H9 (cell line): ENCODE results near the gene NOVA2. TPM values are rescaled to one million over a fixed set of nuclear protein-coding genes. Genes with fewer than 3 reads are reported as not detected.

Experiments
- DNase-seq: peaks from one replicate; pipeline ENCODE4 v3.0.0-alpha.2; 2017
- H2AFZ ChIP-seq: one replicate; pipeline ENCODE4 v1.6.1; 2013; ENCODE audit warnings: mild to moderate bottlenecking, low read length, control low read depth, moderate library complexity
- H2AK5ac ChIP-seq: 2 replicates; pipeline ENCODE4 v1.6.1; 2013; ENCODE audit warnings: low read length, control low read depth, mixed read lengths; ENCODE audit not compliant: insufficient read length
- H2BK120ac ChIP-seq: one replicate; pipeline ENCODE4 v1.6.1; 2013; ENCODE audit warnings: low read depth, mild to moderate bottlenecking, low read length, control low read depth, inconsistent platforms; ENCODE audit not compliant: poor library complexity, severe bottlenecking
- H2BK12ac ChIP-seq: 2 replicates; pipeline ENCODE4 v1.6.1; 2013; ENCODE audit warnings: low read length, control low read depth, mixed read lengths, low read depth; ENCODE audit not compliant: insufficient read length
- H2BK15ac ChIP-seq: 2 replicates; pipeline ENCODE4 v1.6.1; 2013; ENCODE audit warnings: low read depth, low read length, control low read depth
- H2BK20ac ChIP-seq: one replicate; pipeline ENCODE4 v1.6.1; 2013; ENCODE audit warnings: low read depth, mild to moderate bottlenecking, low read length, control low read depth, inconsistent platforms; ENCODE audit not compliant: poor library complexity, severe bottlenecking
- H2BK5ac ChIP-seq: 2 replicates; pipeline ENCODE4 v1.6.1; 2013; ENCODE audit warnings: low read length, control low read depth, mixed read lengths; ENCODE audit not compliant: insufficient read length
- H3K14ac ChIP-seq: 2 replicates; pipeline ENCODE4 v1.6.1; 2013; ENCODE audit warnings: low read length, control low read depth; ENCODE audit not compliant: insufficient read depth
- H3K18ac ChIP-seq: 2 replicates; pipeline ENCODE4 v1.6.1; 2013; ENCODE audit warnings: low read depth, mild to moderate bottlenecking, mixed read lengths, low read length, control low read depth; ENCODE audit not compliant: insufficient read length
- H3K23ac ChIP-seq: 2 replicates; pipeline ENCODE4 v1.6.1; 2013; ENCODE audit warnings: low read length, control low read depth, mixed read lengths, low read depth; ENCODE audit not compliant: insufficient read length
- H3K23me2 ChIP-seq: 2 replicates; pipeline ENCODE4 v1.6.1; 2013; ENCODE audit warnings: low read depth, mild to moderate bottlenecking, mixed read lengths, low read length, control low read depth; ENCODE audit not compliant: insufficient read length, poor library complexity, severe bottlenecking
- H3K27ac ChIP-seq: 2 replicates; pipeline ENCODE4 v1.5.1; 2013; ENCODE audit warnings: low read length, control low read depth, mixed read lengths, low read depth; ENCODE audit not compliant: insufficient read length
- H3K27me3 ChIP-seq: 2 replicates; pipeline ENCODE4 v1.6.1; 2013; ENCODE audit warnings: low read length, control low read depth, inconsistent platforms; ENCODE audit not compliant: insufficient read depth
- H3K4ac ChIP-seq: 2 replicates; pipeline ENCODE4 v1.6.1; 2013; ENCODE audit warnings: low read depth, mild to moderate bottlenecking, control low read depth, inconsistent platforms, low read length, moderate library complexity
- H3K4me1 ChIP-seq: 2 replicates; pipeline ENCODE4 v1.6.1; 2013; ENCODE audit warnings: low read length, control low read depth, inconsistent platforms; ENCODE audit not compliant: insufficient read depth
- H3K4me2 ChIP-seq: 2 replicates; pipeline ENCODE4 v1.6.1; 2013; ENCODE audit warnings: low read length, control low read depth, mixed read lengths; ENCODE audit not compliant: insufficient read length, insufficient read depth
- H3K56ac ChIP-seq: 2 replicates; pipeline ENCODE4 v1.6.1; 2013; ENCODE audit warnings: low read depth, mild to moderate bottlenecking, mixed read lengths, low read length, control low read depth; ENCODE audit not compliant: insufficient read length
- H3K79me1 ChIP-seq: 2 replicates; pipeline ENCODE4 v1.6.1; 2013; ENCODE audit warnings: low read depth, mild to moderate bottlenecking, moderate library complexity, low read length, control low read depth, inconsistent platforms; ENCODE audit not compliant: insufficient read depth, poor library complexity, severe bottlenecking
- H3K79me2 ChIP-seq: 2 replicates; pipeline ENCODE4 v1.6.1; 2013; ENCODE audit warnings: low read length, control low read depth, inconsistent platforms; ENCODE audit not compliant: insufficient read depth
- H3K9ac ChIP-seq: 2 replicates; pipeline ENCODE4 v1.6.1; 2013; ENCODE audit warnings: low read length, control low read depth, mixed read lengths; ENCODE audit not compliant: insufficient read length; ENCODE audit errors: extremely low read depth
- H3K9me3 ChIP-seq: one replicate; pipeline ENCODE4 v1.6.1; 2013; ENCODE audit warnings: low read depth, low read length, inconsistent platforms; ENCODE audit not compliant: control insufficient read depth
- H3T11ph ChIP-seq: one replicate; pipeline ENCODE4 v1.6.1; 2013; ENCODE audit warnings: mild to moderate bottlenecking, low read length, control low read depth, inconsistent platforms
- H4K20me1 ChIP-seq: one replicate; pipeline ENCODE4 v1.6.1; 2013; ENCODE audit not compliant: control insufficient read depth, insufficient read length, insufficient read depth
- H4K5ac ChIP-seq: 2 replicates; pipeline ENCODE4 v1.6.1; 2013; ENCODE audit warnings: low read depth, mild to moderate bottlenecking, mixed read lengths, low read length, control low read depth; ENCODE audit not compliant: insufficient read length
- H4K8ac ChIP-seq: replicated peaks from 2 replicates; pipeline ENCODE4 v1.6.1; 2013; ENCODE audit warnings: low read length, control low read depth, mixed read lengths, low read depth; ENCODE audit not compliant: insufficient read length
- H4K91ac ChIP-seq: 2 replicates; pipeline ENCODE4 v1.6.1; 2013; ENCODE audit warnings: low read depth, mild to moderate bottlenecking, moderate library complexity, mixed read lengths, low read length, control low read depth; ENCODE audit not compliant: insufficient read length
- H3K27ac Mint-ChIP-seq, 3 experiments: 2 replicates in 2 of 3; 3 replicates in 1 of 3; pipeline ENCODE4 v1.8.0; 2020 to 2021; ENCODE audit warnings: mixed read lengths in 3 of 3, mild to moderate bottlenecking in 1 of 3, moderate library complexity in 1 of 3
- H3K27me3 Mint-ChIP-seq: 2 replicates; pipeline ENCODE4 v1.8.0; 2021; ENCODE audit warnings: low read depth, mild to moderate bottlenecking, moderate library complexity, mixed read lengths
- H3K36me3 Mint-ChIP-seq, 3 experiments: 2 replicates in 2 of 3; 3 replicates in 1 of 3; pipeline ENCODE4 v1.8.0; 2020 to 2021; ENCODE audit warnings: low read depth in 3 of 3, mixed read lengths in 3 of 3; ENCODE audit not compliant: insufficient read depth in 1 of 3
- H3K4me1 Mint-ChIP-seq, 2 experiments: 2 replicates each; pipeline ENCODE4 v1.8.0; 2020; ENCODE audit warnings: mixed read lengths in 2 of 2
- H3K4me3 Mint-ChIP-seq, 2 experiments: 2 replicates in 1 of 2; 3 replicates in 1 of 2; pipeline ENCODE4 v1.8.0; 2020 to 2021; ENCODE audit warnings: mild to moderate bottlenecking in 2 of 2, mixed read lengths in 2 of 2, moderate library complexity in 1 of 2
- H3K9me3 Mint-ChIP-seq, 2 experiments: 2 replicates in 1 of 2; 3 replicates in 1 of 2; pipeline ENCODE4 v1.8.0; 2020; ENCODE audit warnings: mild to moderate bottlenecking in 2 of 2, mixed read lengths in 2 of 2, moderate library complexity in 1 of 2
- CTCF ChIP-seq: fragments of 200-600 bp; sonication (generic); conservative IDR thresholded peaks from 3 replicates; pipeline ENCODE4 v1.8.0; 2021; ENCODE audit warnings: antibody characterized with exemption, mild to moderate bottlenecking
- WGBS: extraction: QIAGEN DNeasy Blood & Tissue Kit; methylation state at CpG from one replicate; pipeline ENCODE4 v1.1.7; 2013; ENCODE audit warnings: missing lambda C conversion rate, low lambda C conversion rate, mixed read lengths; ENCODE audit not compliant: insufficient read length; ENCODE audit errors: extremely low coverage; 5-methylcytosine and 5-hydroxymethylcytosine counted together
- total RNA-seq: library from RNA; stranded (reverse); gene quantifications from 2 replicates; pipeline ENCODE4 v1.2.1, GENCODE V29; 2021

NOVA2 gene
- total RNA-seq, 1 experiment from 2014 or later: 8.8 TPM

GRCh38 chr19:45929247-45929646, 44.4 kb downstream of the NOVA2 start:
- no peak for DNase-seq
- Mint-ChIP-seq H3K27ac (no peak overlapping the region), H3K4me1 (peaks cover 6 to 20% of the 10 kb centered on the region in 2 experiments), H3K9me3 (no peaks in the 10 kb centered on the region; a peak in 2 of 5 replicates), H3K4me3 (no peak overlapping the region; a peak in 1 of 5 replicates), H3K36me3 (no peaks in the 10 kb centered on the region), H3K27me3 (peaks cover 63% of the 10 kb centered on the region)
- no peak overlapping the region for H2BK12ac ChIP-seq
- H3K9me3 ChIP-seq: no peaks in the 10 kb centered on the region
- no peak overlapping the region for H2BK5ac ChIP-seq
- H4K8ac ChIP-seq: no peak overlapping the region
- no CpG with 5 or more reads among the region's 2 CpGs for WGBS
- H4K20me1 ChIP-seq: no peaks in the 10 kb centered on the region
- H3K9ac ChIP-seq: no peak overlapping the region
- no peak overlapping the region for H2AK5ac ChIP-seq
- H2BK20ac ChIP-seq: no peak overlapping the region
- no peaks in the 10 kb centered on the region for H3K79me2 ChIP-seq
- H3K23ac ChIP-seq: no peak overlapping the region
- no peak overlapping the region for H3K18ac ChIP-seq
- no peak overlapping the region for H4K91ac ChIP-seq
- H3K56ac ChIP-seq: no peak overlapping the region
- H3K14ac ChIP-seq: no peak overlapping the region
- H3K27ac ChIP-seq: no peak overlapping the region
- H3K23me2 ChIP-seq: peaks cover 4% of the 10 kb centered on the region
- H2BK120ac ChIP-seq: no peak overlapping the region
- H3K4ac ChIP-seq: no peak overlapping the region
- no peak overlapping the region for H2BK15ac ChIP-seq
- H3K4me2 ChIP-seq: no peak overlapping the region
- H3K4me1 ChIP-seq: 0 out of 2 replicates have a peak, but pooled peaks cover 3% of the 10 kb centered on the region
- H3K27me3 ChIP-seq: no peaks in the 10 kb centered on the region; the same call in 1 of the 2 replicates
- no peaks in the 10 kb centered on the region for H3K79me1 ChIP-seq
- no peak for TF ChIP-seq CTCF
- no peak overlapping the region for H3T11ph ChIP-seq
- no peak overlapping the region for H2AFZ ChIP-seq
- no peak overlapping the region for H4K5ac ChIP-seq
